Right lobe of liver (tissue), 4 donors: Measurements from ENCODE around the gene MUC5AC.

Experiments
- POLR2A ChIP-seq: fragments of 450-650 bp; IDR thresholded peaks from one replicate; pipeline ENCODE4 v1.6.1; 2017; ENCODE audit warnings: antibody characterized with exemption, mild to moderate bottlenecking
- TF ChIP-seq, protein P1 (sequence below), 4 donors: fragments of 200-600 bp in 3 of 4; fragments of 450-650 bp in 1 of 4; IDR thresholded peaks; one replicate each; pipeline versions ENCODE4 v1.5.1 to v1.8.0; 2016 to 2022; ENCODE audit warnings: antibody characterized with exemption in 4 of 4, mild to moderate bottlenecking in 2 of 4
- donor health status: DM: no; HTN: no; CAD: no.
- donor health status: DM: no; HTN: no; CAD: no.
- donor health status: DM: no; HTN: yes; CAD: no.

DNA sequence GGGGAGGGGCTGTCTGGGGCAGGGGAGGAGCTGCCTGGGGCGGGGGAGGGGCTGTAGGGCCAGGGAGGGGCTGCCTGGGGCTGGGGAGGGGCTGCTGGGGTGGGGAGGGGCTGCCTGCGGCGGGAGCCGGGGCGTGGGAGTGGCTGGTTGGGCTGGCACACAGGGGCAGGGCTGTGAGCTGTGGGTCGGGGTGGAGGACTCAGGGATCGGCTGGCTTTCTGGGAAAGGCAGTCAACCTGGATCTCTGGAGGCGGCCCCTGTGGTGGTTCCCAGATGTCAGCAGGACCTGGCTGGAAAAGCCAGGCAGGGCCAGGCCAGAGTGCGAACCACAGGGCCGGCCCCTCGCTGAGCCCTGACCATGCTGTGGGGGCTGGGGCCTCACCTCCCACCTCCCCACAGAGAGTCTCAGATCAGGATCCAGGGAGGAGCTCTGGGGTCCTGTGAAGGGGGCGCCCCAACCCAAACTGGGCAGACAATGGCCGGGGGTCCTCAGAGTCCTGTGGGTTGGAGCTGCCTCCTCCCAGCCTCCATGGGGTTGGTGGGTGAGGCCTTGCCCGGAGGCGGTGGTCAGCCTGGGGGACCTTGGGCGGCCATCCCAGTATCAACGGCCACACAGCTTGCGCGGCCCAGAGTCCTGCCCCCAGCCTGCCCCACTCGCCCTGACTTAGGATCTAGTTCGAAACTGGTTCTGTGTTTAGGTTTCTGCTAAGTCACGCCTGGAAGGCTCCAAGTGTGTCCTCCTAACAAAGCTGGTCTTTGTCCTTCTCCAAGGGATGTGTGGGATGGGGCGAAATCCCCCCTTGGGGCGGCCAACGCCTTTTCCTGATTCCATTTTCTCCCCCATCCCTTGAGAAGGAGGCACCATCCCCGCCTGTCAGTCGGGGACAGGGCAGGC is 67.0 kb downstream of the MUC5AC start:
- TF ChIP-seq, protein P1, sequence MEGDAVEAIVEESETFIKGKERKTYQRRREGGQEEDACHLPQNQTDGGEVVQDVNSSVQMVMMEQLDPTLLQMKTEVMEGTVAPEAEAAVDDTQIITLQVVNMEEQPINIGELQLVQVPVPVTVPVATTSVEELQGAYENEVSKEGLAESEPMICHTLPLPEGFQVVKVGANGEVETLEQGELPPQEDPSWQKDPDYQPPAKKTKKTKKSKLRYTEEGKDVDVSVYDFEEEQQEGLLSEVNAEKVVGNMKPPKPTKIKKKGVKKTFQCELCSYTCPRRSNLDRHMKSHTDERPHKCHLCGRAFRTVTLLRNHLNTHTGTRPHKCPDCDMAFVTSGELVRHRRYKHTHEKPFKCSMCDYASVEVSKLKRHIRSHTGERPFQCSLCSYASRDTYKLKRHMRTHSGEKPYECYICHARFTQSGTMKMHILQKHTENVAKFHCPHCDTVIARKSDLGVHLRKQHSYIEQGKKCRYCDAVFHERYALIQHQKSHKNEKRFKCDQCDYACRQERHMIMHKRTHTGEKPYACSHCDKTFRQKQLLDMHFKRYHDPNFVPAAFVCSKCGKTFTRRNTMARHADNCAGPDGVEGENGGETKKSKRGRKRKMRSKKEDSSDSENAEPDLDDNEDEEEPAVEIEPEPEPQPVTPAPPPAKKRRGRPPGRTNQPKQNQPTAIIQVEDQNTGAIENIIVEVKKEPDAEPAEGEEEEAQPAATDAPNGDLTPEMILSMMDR (IDR thresholded peaks at IDR 0.05): no peak
- TF ChIP-seq POLR2A: no peak
